HepG2 (cell line): Measurements from ENCODE around the gene NFILZ. TPM values are rescaled to one million over a fixed set of nuclear protein-coding genes. Genes with fewer than 3 reads are reported as not detected.

Experiments used
- ARID4A ChIP-seq: sonication (generic); formaldehyde crosslinking; IDR thresholded peaks from 2 replicates; pipeline ENCODE4 v1.5.0; 2020; ENCODE audit warnings: mild to moderate bottlenecking, missing genetic modification reagents, borderline replicate concordance
- ARNTL ChIP-seq: sonication (generic); formaldehyde crosslinking; IDR thresholded peaks from 2 replicates; pipeline ENCODE4 v1.4.0; 2020; ENCODE audit warnings: mild to moderate bottlenecking, missing genetic modification reagents
- BATF2 ChIP-seq: sonication (generic); formaldehyde crosslinking; IDR thresholded peaks from 2 replicates; pipeline ENCODE4 v1.8.0; 2022; ENCODE audit warnings: mild to moderate bottlenecking, missing genetic modification reagents, moderate library complexity
- ERF ChIP-seq: IDR thresholded peaks from 2 replicates; pipeline ENCODE4 v1.6.1; 2018; ENCODE audit warnings: missing biosample characterization, missing genetic modification reagents
- FUBP1 ChIP-seq: sonication (generic); formaldehyde crosslinking; IDR thresholded peaks from 2 replicates; pipeline ENCODE4 v1.5.1; 2020; ENCODE audit warnings: missing genetic modification reagents, mild to moderate bottlenecking, borderline replicate concordance
- HNF1B ChIP-seq: sonication (generic); formaldehyde crosslinking; IDR thresholded peaks from 2 replicates; pipeline ENCODE4 v1.5.1; 2020; ENCODE audit warnings: mild to moderate bottlenecking, moderate library complexity, missing genetic modification reagents
- MED1 ChIP-seq: sonication (generic); formaldehyde crosslinking; IDR thresholded peaks from 2 replicates; pipeline ENCODE4 v1.4.0; 2020; ENCODE audit warnings: missing genetic modification reagents
- MTA3 ChIP-seq: sonication (generic); formaldehyde crosslinking; IDR thresholded peaks from 2 replicates; pipeline ENCODE4 v1.4.0; 2020; ENCODE audit warnings: missing genetic modification reagents
- NR3C1 ChIP-seq: sonication (generic); formaldehyde crosslinking; IDR thresholded peaks from 2 replicates; pipeline ENCODE4 v1.4.0; 2020; ENCODE audit warnings: missing genetic modification reagents
- POGK ChIP-seq: sonication (generic); formaldehyde crosslinking; conservative IDR thresholded peaks from 2 replicates; pipeline ENCODE4 v1.8.0; 2022; ENCODE audit warnings: mild to moderate bottlenecking, moderate library complexity, missing genetic modification reagents
- SAP130 ChIP-seq: IDR thresholded peaks from 2 replicates; pipeline ENCODE4 v1.6.1; 2016; ENCODE audit warnings: low read depth
- TFAP4 ChIP-seq: sonication (generic); IDR thresholded peaks from 2 replicates; pipeline ENCODE4 v1.6.1; 2016; ENCODE audit warnings: low read depth, borderline replicate concordance
- ZBTB39 ChIP-seq: sonication (generic); formaldehyde crosslinking; IDR thresholded peaks from 2 replicates; pipeline ENCODE4 v1.5.0; 2020; ENCODE audit warnings: missing genetic modification reagents
- ZBTB7B ChIP-seq: sonication (generic); formaldehyde crosslinking; IDR thresholded peaks from 2 replicates; pipeline ENCODE4 v1.4.0; 2020; ENCODE audit warnings: missing genetic modification reagents
- ZNF558 ChIP-seq: sonication (generic); formaldehyde crosslinking; IDR thresholded peaks from 2 replicates; pipeline ENCODE4 v1.9.0; 2022; ENCODE audit warnings: mild to moderate bottlenecking, missing genetic modification reagents, borderline replicate concordance
- polyA plus RNA-seq, 8 experiments: library from polyadenylated mRNA; depleted of rRNA in 3 of 8; stranded (reverse) in 7 of 8; unstranded in 1 of 8; fragments of >200 nt; fragmentation: Illumina TruSeq in 4 of 8; extraction: Trizol in 4 of 8; gene quantifications; 2 replicates each; pipeline versions ENCODE4 v1.2.1 to v1.2.3, GENCODE V29; 2011 to 2016; ENCODE audit warnings: low read depth in 4 of 8, missing spikeins in 1 of 8, mixed read lengths in 1 of 8; ENCODE audit not compliant: insufficient read depth in 1 of 8
- total RNA-seq, 5 experiments: library from RNA; depleted of rRNA; stranded (reverse); fragments of >200 nt; fragmentation: Illumina TruSeq; extraction: Trizol; gene quantifications; 2 replicates each; pipeline ENCODE4 v1.2.3, GENCODE V29; 2016; ENCODE audit warnings: low read depth in 1 of 5

The NFILZ gene
- total and polyA plus RNA-seq, 2 of the 13 experiments (the other 11 are each of a cell fraction or from before 2014, with no cell fraction given) = not detected

- no peak for TF ChIP-seq BATF2
- no peak for TF ChIP-seq ZNF558 (CRISPR knock-in tag)
- peak; percentile 51; the same call in 1 of the 2 replicates for TF ChIP-seq ARID4A (CRISPR knock-in tag)
- no peak for TF ChIP-seq MTA3 (CRISPR knock-in tag)
- TF ChIP-seq TFAP4 = peak; percentile 32; the same call in 1 of the 2 replicates
- peak; percentile 18; the same call in 1 of the 2 replicates for TF ChIP-seq ERF (CRISPR knock-in tag)
- no peak for TF ChIP-seq POGK (CRISPR knock-in tag)
- TF ChIP-seq NR3C1 (CRISPR knock-in tag) = no peak
- TF ChIP-seq MED1 (CRISPR knock-in tag) = peak; percentile 74
- peak; percentile 67 for TF ChIP-seq SAP130
- no peak for TF ChIP-seq ZBTB39 (CRISPR knock-in tag)
- 0 out of 2 replicates have a peak, but pooled peaks have one; percentile 27 for TF ChIP-seq ARNTL (CRISPR knock-in tag)
- no peak for TF ChIP-seq ZBTB7B (CRISPR knock-in tag)
- no peak for TF ChIP-seq FUBP1 (CRISPR knock-in tag)
- peak; percentile 90 for TF ChIP-seq HNF1B (CRISPR knock-in tag)
Measured at GRCh38 chr19:8640402-8641004, 10.1 kb downstream of the NFILZ start (continued).
